ENCODE results near the gene NUDT2. TPM values are rescaled to one million over a fixed set of nuclear protein-coding genes. Genes with fewer than 3 reads are reported as not detected.

Gene NUDT2
- total RNA-seq, 1 experiment from 2014 or later: 14.4 TPM

DNA sequence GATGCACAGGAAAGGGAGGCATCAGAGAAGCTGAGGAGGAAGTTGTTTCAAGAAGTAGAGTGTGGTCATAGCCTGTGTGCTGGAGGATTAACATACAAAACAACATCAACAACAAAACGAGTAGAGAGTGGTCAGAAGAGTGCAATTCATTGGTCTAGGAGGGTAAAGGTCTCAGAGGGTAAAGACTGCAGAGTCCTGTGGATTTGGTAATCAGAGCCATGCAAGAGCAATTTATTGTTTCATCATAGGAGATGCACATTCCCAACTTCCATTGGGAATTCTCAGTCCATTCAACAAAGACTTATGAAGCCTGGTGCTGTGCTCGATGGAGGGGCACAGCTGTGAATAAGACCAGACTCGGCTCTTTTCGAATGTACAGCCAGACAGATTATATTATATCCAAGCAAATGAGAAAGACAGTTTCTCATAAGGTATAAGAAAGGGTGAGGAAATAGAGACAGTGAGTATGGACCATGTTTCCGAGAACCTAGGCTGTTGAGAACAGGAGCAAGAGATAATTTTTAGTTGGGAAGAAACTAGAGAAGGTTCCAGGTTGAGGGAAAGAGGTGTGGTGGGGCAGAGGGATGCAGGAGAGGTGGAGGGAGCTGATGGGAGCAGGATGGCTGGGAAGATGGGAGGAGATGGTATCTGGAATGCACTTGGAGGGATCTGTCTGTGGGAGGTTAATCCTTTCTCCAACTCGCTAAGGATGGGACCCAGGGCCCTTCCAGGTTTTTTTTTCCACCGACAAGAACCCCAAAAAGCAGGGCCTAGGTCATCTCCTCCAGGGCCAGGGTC is 55.2 kb downstream of the NUDT2 start:
- DNase-seq: peak; percentile 10 to 27
- POLR2A ChIA-PET: no interaction called here
- TF ChIP-seq, protein P1, sequence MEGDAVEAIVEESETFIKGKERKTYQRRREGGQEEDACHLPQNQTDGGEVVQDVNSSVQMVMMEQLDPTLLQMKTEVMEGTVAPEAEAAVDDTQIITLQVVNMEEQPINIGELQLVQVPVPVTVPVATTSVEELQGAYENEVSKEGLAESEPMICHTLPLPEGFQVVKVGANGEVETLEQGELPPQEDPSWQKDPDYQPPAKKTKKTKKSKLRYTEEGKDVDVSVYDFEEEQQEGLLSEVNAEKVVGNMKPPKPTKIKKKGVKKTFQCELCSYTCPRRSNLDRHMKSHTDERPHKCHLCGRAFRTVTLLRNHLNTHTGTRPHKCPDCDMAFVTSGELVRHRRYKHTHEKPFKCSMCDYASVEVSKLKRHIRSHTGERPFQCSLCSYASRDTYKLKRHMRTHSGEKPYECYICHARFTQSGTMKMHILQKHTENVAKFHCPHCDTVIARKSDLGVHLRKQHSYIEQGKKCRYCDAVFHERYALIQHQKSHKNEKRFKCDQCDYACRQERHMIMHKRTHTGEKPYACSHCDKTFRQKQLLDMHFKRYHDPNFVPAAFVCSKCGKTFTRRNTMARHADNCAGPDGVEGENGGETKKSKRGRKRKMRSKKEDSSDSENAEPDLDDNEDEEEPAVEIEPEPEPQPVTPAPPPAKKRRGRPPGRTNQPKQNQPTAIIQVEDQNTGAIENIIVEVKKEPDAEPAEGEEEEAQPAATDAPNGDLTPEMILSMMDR (IDR thresholded peaks at IDR 0.05; ENCODE audit: insufficient read depth in 1 of 2, low read depth in 1 of 2, low read length in 1 of 2, severe bottlenecking in 1 of 2, unreplicated experiment in 1 of 2): no peak
- CTCF ChIA-PET: no interaction called here
- H3K36me3 ChIP-seq (ENCODE audit: control insufficient read depth, insufficient read depth, low read length): no peaks in the 10 kb centered on the region
- Mint-ChIP-seq H3K4me3 (ENCODE audit: unreplicated experiment) (no peak overlapping the region), H3K27ac (ENCODE audit: unreplicated experiment) (peak overlapping the region; percentile 17), H3K36me3 (ENCODE audit: insufficient read depth, unreplicated experiment) (no peaks in the 10 kb centered on the region), H3K4me1 (ENCODE audit: low read depth, unreplicated experiment) (peaks cover 15% of the 10 kb centered on the region), H3K27me3 (ENCODE audit: insufficient read depth, unreplicated experiment) (peaks cover 3% of the 10 kb centered on the region), H3K9me3 (ENCODE audit: unreplicated experiment) (no peaks in the 10 kb centered on the region)
- BruUV-seq (replicated peaks): no TSS peak
- intact Hi-C loops (cut with micrococcal nuclease; ENCODE audit: unreplicated experiment): no loop called here
- H3K27me3 ChIP-seq (replicated peaks; ENCODE audit: control insufficient read depth, insufficient read depth, low read length): no peaks in the 10 kb centered on the region
- H3K4me1 ChIP-seq: peaks cover 8% of the 10 kb centered on the region
- no peaks in the 10 kb centered on the region for H3K9me3 ChIP-seq
- H3K4me3 ChIP-seq (ENCODE audit: low read depth, low read length): no peak overlapping the region

DNA sequence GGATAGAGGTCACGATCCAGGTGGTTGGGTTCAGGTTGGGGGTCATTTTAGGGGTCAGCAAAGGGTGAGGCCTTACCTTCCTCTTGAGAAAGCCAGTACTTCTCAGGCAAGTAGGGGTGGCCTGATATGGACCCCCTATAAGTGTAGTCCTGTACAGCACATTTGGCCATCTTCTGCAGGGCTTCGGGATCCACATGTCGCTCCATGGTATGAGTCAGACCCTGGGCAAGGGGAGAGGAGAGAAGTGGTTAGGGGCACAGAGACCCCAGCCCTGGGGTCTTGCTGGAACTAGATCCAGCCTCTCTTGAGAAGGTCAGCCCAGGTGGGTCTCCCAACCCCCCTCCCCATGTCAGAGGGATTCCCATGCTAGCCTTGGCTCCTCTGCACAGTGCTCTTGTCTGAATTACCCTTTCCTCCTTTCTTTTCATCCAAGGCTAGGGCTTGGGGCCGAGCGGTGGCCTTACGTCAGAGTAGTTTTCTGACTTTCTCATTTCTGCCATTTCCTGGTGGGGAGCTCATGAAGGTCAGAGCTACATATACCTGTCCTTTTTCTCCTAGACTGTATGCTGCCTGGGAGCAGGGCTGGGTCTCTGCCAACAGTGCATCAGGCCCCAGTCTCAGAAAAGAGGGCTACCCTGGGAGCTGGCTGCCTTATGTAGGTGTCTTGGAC is 56.3 kb downstream of the NUDT2 start:
- no TSS peak for BruUV-seq (replicated peaks)
- TF ChIP-seq, protein P1 (IDR thresholded peaks at IDR 0.05; ENCODE audit: insufficient read depth in 1 of 2, low read depth in 1 of 2, low read length in 1 of 2, severe bottlenecking in 1 of 2, unreplicated experiment in 1 of 2): no peak
- H3K27me3 Mint-ChIP-seq (ENCODE audit: insufficient read depth, unreplicated experiment): peaks cover 3% of the 10 kb centered on the region
- H3K9me3 ChIP-seq: no peaks in the 10 kb centered on the region
- H3K27me3 ChIP-seq (replicated peaks; ENCODE audit: control insufficient read depth, insufficient read depth, low read length): no peaks in the 10 kb centered on the region
- H3K36me3 ChIP-seq (ENCODE audit: control insufficient read depth, insufficient read depth, low read length): no peaks in the 10 kb centered on the region
- H3K36me3 Mint-ChIP-seq (ENCODE audit: insufficient read depth, unreplicated experiment): no peaks in the 10 kb centered on the region
- no peaks in the 10 kb centered on the region for H3K9me3 Mint-ChIP-seq (ENCODE audit: unreplicated experiment)
- no peaks in the 10 kb centered on the region; the same call in 1 of the 2 replicates for H3K4me1 ChIP-seq
- H3K4me3 ChIP-seq (ENCODE audit: low read depth, low read length): no peak overlapping the region
- CTCF ChIA-PET: interaction anchor here (1.2 kb wide), 1 partner anchor 18 kb away, joined by 4 read pairs; no protein-coding TSS in a partner anchor
- no peak overlapping the region for H3K4me3 Mint-ChIP-seq (ENCODE audit: unreplicated experiment)
- intact Hi-C loops (cut with micrococcal nuclease; ENCODE audit: unreplicated experiment): no loop called here
- no peak overlapping the region for H3K27ac Mint-ChIP-seq (ENCODE audit: unreplicated experiment)
- DNase-seq: no peak
- POLR2A ChIA-PET: no interaction called here
- H3K4me1 Mint-ChIP-seq (ENCODE audit: low read depth, unreplicated experiment): peaks cover 13% of the 10 kb centered on the region

DNA sequence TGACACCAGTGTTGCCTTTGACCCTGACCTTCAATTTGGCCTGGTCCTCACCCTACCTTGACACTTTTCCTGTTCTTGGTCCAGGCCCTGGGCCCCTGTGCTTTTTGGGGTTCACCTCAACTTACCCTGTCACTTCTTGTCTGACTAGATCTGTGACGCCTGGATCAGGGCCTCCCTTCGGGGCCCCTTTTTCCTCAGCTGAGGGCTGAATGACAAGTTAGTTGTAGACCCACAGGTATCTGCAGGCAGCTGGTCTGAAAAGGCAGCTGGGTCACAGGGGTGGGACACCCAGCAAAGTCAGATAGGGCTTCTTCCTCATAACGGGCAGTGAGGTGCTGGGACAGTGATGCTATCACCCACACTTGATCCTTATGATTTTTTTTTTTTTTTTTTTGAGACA is 57.3 kb downstream of the NUDT2 start:
- H3K9me3 Mint-ChIP-seq (ENCODE audit: unreplicated experiment): no peaks in the 10 kb centered on the region
- Histone ChIP-seq H3K9me3 (no peaks in the 10 kb centered on the region), H3K27me3 (replicated peaks; ENCODE audit: control insufficient read depth, insufficient read depth, low read length) (no peaks in the 10 kb centered on the region), H3K36me3 (ENCODE audit: control insufficient read depth, insufficient read depth, low read length) (no peaks in the 10 kb centered on the region), H3K4me1 (no peaks in the 10 kb centered on the region; the same call in 1 of the 2 replicates), H3K4me3 (ENCODE audit: low read depth, low read length) (no peak overlapping the region)
- H3K4me3 Mint-ChIP-seq (ENCODE audit: unreplicated experiment): no peak overlapping the region
- peaks cover 13% of the 10 kb centered on the region for H3K4me1 Mint-ChIP-seq (ENCODE audit: low read depth, unreplicated experiment)
- ChIA-PET POLR2A (no interaction called here), CTCF (interaction anchor here (0.7 to 1.2 kb wide), 2 partner anchors 17 to 178 kb away, joined by 3 to 4 read pairs; no protein-coding TSS in a partner anchor)
- no TSS peak for BruUV-seq (replicated peaks)
- no peaks in the 10 kb centered on the region for H3K36me3 Mint-ChIP-seq (ENCODE audit: insufficient read depth, unreplicated experiment)
- TF ChIP-seq, protein P1 (IDR thresholded peaks at IDR 0.05; ENCODE audit: insufficient read depth in 1 of 2, low read depth in 1 of 2, low read length in 1 of 2, severe bottlenecking in 1 of 2, unreplicated experiment in 1 of 2): no peak
- peaks cover 6% of the 10 kb centered on the region for H3K27me3 Mint-ChIP-seq (ENCODE audit: insufficient read depth, unreplicated experiment)
- intact Hi-C loops (cut with micrococcal nuclease; ENCODE audit: unreplicated experiment): no loop called here
- no peak for DNase-seq
- no peak overlapping the region for H3K27ac Mint-ChIP-seq (ENCODE audit: unreplicated experiment)
